MV-4-11 (cell line): ENCODE measurements around the gene TPRG1L.
A peak's percentile ranks its signal among the peaks of the same experiment; 100 is the strongest.
"Not testable (repeated sequence)": the region's sequence is repeated elsewhere in the genome, so short reads cannot be mapped to it uniquely, and the experiment has no call there.

Experiments
- DNase-seq: peaks from one replicate; lab custom pipeline; 2025; lab: John Stamatoyannopoulos, UW

The TPRG1L gene

DNA sequence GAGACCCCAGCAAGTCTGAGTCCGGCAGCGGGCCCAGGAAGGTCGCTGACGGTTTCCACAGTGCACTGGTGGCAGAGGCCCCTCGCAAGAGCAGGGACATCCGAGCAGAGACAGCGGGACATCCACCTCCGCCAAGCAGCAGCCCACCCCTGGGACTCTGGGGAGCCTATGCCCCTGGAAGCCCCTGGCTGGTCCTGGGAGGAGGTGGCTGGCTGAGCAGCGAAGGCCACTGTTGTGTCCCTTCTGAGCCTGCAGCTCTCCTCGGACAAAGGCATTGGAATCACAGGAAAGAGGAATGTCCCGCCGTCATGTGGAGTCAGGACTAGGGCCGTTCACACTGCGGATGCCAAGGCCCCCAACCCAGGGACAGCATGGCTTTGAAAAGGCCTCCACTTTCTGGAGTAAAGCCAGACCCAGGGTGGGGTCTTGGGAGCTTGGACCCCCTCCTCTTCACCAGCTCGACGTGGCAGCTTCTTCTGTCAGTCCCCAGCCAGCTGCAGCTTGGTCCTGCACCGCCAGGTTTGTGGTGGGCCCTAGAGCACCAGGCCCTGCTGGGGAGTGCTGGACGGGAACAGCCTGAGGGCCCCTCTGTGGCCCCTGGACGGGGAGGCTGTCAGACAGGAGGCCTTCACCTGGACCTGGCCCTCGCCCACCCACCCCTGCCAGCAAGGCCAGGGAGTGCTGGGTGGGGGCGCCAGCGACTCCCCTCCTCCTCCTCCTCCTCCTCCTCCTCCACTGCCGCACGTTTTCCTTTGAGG is 14.9 kb upstream of the TPRG1L start:
- DNase-seq, result no peak

GRCh38 chr1:3610527-3611169 is 14.2 kb upstream of the TPRG1L start:
- peak; percentile 43 for DNase-seq

DNA sequence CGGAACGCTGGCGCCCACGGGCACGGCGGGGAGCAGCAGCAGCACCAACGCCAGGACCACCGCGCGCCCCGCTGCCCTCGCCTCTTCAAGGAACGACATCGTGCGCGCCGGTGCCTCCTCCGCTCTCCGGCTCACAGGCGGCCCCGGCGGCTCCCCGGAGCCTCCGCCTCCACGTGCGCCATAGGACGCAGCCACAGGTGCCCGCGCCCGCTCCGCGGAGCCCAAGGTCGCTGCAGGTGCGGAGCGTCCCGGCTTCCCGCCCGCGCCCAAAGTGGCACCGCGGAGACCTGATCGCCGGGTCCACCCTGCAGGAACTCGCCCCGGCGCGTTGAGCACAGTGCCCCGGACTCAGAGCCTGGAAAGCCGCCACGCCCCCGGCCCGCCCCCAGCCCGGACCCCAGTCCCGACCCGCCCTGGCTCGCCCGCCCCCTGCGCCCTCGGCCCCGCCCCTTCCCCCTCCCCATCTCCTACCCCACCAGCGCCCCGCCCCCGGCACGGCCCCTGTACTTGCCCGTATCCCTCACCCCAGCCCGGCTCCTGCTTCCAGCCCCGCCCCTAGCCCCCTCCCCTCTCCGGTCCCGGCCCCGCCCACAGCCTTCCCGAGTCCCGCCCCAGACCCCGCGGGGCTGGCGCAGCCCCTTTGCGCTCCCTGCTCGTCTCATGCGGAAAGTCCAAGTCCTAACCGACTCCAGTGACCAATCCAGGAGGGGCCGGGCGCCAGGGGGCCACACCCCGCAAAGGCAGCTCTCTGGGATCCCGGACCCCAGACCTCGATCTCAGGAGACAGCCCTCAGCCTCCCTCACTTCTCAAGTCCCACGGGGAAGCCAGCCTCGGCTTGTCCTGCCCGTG is 13.4 kb upstream of the TPRG1L start, which contains the start of gene MEGF6:
MEGF6 (minus strand) TSS at position 339 of the 850 bp plus-strand sequence; CDS start at position 99, 240 bp downstream.
- DNase-seq, result no peak

- no peak for DNase-seq
Observed at GRCh38 chr1:3612123-3612522, 12.7 kb upstream of the TPRG1L start.

- peak; percentile 11 for DNase-seq
Observed at GRCh38 chr1:3614755-3615742, 9.8 kb upstream of the TPRG1L start.

DNA sequence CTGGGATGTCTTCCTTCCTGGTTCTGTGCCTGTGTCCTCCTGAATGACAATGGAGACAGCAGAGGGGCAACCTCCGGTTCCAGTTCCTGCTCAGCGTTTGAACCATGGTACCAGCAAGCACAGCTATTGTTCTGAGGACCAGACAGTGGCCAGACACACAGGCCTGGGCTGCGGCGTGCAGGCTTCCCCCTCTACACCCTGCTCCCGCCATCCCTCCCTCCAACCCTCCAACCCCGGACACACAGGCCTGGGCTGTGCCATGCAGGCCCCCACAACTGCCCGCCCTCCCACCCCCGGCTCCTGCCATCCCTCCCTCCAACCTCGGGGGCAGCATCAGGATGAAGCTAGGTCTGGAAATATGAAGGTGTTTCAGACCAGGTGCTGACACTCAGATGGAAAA is 8.0 kb upstream of the TPRG1L start:
- DNase-seq, result no peak

- DNase-seq, result no peak
Observed at GRCh38 chr1:3617806-3618345, 6.9 kb upstream of the TPRG1L start.

- DNase-seq, result no peak
Observed at GRCh38 chr1:3618531-3618880, 6.3 kb upstream of the TPRG1L start.

- DNase-seq, result peak; percentile 82
Observed at GRCh38 chr1:3618881-3619671, 5.7 kb upstream of the TPRG1L start.

GRCh38 chr1:3620708-3621107 is 4.1 kb upstream of the TPRG1L start:
- no peak for DNase-seq

GRCh38 chr1:3621151-3621671 is 3.6 kb upstream of the TPRG1L start:
- DNase-seq, result peak; percentile 40

DNA sequence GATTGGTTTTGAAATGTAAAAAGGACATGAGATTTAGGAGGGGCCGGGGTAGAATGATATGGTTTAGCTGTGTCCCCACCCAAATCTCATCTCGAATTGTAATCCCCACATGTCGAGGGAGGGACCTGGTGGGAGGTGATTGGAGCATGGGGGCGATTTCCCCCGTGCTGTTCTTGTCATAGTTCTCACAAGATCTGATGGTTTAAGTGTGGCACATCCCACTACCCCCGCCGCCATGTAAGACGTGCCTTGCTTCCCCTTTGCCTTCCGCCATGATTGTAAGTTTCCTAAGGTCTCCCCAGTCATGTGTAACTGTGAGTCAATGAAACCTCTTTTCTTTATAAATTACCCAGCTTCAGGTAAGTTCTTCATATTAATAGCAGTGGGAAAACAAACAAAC is 2.7 kb upstream of the TPRG1L start:
- DNase-seq, result not testable (repeated sequence)

- DNase-seq, result no peak
Observed at GRCh38 chr1:3623441-3624199, 1.2 kb upstream of the TPRG1L start.

DNA sequence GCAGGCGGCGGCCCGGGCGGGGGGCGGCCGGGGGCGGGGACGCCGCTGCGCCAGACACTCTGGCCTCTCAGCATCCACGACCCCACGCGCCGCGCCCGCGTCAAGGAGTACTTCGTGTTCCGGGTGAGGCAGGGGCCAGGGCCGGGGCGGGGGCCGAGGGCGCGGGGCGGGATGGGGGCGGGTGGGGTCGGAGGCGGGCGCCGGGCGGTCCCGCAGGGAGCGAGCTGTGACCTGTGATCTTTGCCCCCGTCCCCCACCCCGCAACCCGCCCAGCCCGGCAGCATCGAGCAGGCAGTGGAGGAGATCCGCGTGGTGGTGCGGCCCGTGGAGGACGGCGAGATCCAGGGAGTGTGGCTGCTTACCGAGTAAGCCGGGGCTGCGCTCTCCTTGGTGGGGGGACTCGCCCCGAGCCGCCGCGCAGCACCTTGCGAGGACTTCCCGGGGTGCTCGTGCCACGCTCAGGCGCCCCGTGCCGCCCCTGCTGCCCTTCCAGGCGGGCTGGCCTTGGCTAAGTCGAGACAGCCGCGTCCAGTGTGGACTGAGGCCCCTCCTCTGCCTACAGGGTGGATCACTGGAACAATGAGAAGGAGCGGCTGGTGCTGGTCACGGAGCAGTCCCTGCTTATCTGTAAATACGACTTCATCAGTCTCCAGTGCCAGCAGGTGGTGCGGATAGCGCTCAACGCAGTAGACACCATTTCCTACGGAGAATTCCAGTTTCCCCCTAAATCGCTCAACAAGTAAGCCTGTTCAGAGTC is 514 bp downstream of the TPRG1L start:
- no peak for DNase-seq

DNA sequence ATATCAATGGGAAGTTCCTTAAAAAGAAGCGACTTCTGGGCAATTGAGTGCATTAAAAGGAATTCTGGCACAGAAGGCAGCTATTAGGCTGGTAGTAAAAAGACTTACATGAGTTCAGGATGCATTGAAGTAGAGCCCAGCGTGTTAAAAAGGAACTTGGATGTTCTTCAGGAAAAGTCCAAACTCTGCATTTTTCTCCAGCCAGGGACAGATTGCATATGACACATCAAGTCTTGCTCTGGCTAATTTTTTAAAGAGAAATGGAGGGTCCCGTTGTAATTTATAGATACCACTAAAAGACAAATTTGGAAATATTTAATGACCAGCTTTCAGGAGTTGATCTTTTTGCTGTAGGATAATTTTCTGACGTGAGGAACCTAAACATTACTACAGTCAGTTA is 1.2 kb downstream of the TPRG1L start:
- no peak for DNase-seq

GRCh38 chr1:3627515-3628253 is 2.9 kb downstream of the TPRG1L start:
- DNase-seq, result no peak

GRCh38 chr1:3628445-3628844 is 3.6 kb downstream of the TPRG1L start:
- DNase-seq, result no peak
